CD4-positive, alpha-beta T cell treated with Interleukin-10 for 1 hour (primary cell): ENCODE data around the gene CCDC124.

Experiments used
- DNase-seq: peaks from one replicate; pipeline ENCODE4 v3.0.0-alpha.2; 2020

CCDC124 gene

GRCh38 chr19:17936379-17936778, 3.6 kb downstream of the CCDC124 start:
- no peak for DNase-seq

DNA sequence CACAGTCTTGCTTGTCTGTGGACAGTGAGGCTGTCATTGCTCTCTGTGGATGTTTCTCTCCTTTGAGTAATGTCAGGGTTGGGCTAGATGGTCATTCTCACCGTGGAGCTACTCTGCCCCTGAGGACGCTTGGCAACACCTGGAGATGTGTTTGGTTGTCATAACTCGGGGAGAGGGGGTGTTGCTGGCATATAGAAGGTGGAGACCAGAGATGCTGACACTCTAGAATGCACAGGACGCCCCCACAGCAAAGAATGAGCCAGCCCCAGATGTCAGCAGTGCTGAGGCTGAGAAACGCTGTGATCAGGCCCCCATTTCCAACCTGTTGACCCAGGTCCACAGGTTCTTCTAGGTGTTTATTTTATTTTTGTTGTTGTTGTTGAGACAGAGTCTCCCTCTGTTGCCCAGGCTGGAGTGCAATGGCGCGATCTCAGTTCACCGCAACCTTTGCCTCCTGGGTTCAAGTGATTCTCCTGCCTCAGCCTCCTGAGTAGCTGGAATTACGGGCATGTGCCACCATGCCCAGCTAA, 4.6 kb downstream of the CCDC124 start:
- DNase-seq = no peak

- DNase-seq = peak; percentile 86
Observed at GRCh38 chr19:17938092-17938845, 5.5 kb downstream of the CCDC124 start.

- DNase-seq = no peak
Observed at GRCh38 chr19:17942181-17942580, 9.4 kb downstream of the CCDC124 start.

- DNase-seq = no peak
Observed at GRCh38 chr19:17942582-17943273, 9.9 kb downstream of the CCDC124 start.

GRCh38 chr19:17943274-17944221, 10.7 kb downstream of the CCDC124 start:
- DNase-seq = no peak

DNA sequence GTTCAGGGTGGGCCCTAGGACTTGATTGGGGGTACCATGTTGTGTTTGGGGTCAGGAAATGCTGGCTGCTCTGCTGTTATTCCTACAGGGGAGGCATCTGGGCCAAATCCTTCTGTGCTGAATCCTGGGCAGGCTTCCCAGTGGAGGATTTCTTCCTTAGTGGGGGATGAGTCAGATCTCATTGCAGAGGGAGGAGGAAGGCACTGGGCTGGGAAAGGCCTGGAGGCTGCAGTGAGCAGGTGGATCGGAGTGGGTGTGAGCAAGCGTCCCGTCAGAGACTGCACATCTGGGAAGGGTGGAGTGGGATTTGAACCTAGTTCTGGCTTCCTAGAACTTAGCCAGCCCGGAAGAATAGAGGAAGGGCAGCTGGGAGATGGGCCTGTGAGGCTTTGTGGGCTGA, 11.5 kb downstream of the CCDC124 start:
- DNase-seq = no peak

- DNase-seq = peak; percentile 51
Observed at GRCh38 chr19:17946965-17947784, 14.4 kb downstream of the CCDC124 start.

- DNase-seq = peak; percentile 96
Observed at GRCh38 chr19:17947815-17948513, 15.1 kb downstream of the CCDC124 start.

GRCh38 chr19:17948514-17948900, 15.7 kb downstream of the CCDC124 start:
- DNase-seq = no peak

- no peak for DNase-seq
Observed at GRCh38 chr19:17948931-17949930, 16.4 kb downstream of the CCDC124 start.

DNA sequence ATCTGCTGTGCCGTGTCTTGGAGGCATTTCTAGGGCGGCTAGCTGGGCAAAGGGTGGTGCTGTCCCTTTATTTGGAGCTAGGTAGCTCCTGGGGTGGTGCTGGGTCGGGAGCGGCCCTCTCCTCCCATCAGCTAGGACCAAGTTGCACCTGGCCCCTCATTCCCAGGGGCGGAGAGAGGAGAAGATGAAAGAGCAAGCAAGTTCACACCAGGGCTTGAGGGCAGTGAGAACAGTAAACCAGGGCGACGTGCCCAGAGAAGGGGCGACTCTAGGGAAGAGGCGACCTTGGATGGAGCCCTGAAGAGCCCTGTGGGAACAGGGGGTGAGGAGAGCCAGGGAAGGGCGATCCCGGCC, 17.1 kb downstream of the CCDC124 start:
- DNase-seq = no peak

DNA sequence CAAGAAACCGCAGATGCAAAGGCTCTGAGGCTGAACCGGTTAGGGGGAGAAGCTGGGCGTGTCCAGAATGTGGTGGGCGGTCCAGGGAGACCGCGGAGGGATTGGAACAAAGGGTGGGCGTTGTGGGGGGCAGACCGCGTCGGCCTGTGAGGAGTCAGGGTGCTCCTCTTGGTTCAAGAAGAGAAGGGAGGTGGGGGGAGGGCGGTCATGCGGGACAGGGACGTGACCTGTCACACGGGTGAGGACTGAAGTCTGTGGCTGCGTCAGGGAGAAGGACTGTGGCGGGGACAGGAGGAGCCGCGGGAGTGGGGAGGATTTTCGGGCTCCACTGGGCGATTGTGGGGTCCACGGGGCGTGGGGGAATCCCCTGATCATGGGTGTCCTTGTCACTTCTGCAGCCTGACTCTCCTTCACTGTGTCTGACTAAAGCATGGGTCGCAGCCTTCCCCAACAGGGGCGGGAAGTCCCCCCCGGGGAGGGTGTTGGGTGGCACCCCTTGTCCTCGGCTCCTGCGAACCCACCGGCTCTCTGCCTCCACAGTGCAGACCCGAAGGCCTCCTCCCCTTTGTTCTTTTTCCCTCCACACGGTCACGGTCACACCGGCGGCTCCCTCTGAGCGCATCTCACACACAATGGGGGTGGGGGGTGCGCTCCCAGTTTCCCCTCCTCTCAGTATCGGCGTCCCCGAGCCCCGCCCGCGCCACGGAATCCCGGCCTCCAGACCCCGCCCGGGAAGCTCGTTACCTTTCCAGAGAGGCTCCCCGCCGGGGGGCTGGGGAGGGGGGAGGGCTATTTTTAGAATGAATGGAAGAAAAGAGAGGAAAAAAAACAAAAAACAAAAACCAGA, 17.7 kb downstream of the CCDC124 start:
- peak; percentile 72 for DNase-seq

DNA sequence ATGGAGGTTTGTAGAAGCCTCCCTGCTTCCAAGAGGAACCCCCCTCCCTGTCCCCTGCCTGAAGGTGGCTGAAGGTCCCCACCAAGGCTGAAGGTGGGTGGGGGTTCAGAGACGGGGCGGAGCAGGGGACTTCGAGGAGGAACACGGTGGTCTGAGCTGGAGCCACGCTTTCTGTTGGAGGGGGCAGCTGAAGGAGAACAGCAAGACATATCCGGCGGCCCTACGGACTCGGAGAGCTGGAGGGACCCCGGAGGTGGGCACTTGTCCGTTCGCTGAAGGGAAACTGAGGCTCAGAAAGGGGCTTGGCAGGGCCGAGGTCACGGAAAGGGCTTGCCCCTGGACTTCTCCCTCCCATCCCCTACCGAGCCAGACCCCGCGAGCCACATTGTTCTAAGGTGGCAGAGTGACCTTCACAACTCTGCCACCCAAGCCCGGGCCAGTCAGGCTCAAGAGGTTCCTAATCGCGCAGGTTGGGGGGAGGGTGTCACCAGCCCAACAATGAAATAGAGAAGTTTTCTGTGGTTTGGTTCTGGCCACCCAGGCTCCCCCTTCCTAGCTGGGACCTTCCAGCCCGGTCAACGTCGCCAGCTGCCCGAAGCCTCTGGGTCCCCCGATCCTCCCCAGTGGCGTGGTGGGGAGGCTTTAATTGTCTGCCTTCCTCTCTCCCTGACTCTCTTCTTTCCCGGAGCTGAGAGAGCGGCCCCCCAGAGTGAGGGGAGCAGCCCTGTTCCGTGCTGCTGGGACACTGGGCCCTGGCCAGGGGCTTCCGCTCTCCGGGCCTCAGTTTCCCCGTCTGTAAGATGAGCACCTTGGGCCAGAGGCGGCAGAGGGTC, 18.6 kb downstream of the CCDC124 start:
- no peak for DNase-seq

DNA sequence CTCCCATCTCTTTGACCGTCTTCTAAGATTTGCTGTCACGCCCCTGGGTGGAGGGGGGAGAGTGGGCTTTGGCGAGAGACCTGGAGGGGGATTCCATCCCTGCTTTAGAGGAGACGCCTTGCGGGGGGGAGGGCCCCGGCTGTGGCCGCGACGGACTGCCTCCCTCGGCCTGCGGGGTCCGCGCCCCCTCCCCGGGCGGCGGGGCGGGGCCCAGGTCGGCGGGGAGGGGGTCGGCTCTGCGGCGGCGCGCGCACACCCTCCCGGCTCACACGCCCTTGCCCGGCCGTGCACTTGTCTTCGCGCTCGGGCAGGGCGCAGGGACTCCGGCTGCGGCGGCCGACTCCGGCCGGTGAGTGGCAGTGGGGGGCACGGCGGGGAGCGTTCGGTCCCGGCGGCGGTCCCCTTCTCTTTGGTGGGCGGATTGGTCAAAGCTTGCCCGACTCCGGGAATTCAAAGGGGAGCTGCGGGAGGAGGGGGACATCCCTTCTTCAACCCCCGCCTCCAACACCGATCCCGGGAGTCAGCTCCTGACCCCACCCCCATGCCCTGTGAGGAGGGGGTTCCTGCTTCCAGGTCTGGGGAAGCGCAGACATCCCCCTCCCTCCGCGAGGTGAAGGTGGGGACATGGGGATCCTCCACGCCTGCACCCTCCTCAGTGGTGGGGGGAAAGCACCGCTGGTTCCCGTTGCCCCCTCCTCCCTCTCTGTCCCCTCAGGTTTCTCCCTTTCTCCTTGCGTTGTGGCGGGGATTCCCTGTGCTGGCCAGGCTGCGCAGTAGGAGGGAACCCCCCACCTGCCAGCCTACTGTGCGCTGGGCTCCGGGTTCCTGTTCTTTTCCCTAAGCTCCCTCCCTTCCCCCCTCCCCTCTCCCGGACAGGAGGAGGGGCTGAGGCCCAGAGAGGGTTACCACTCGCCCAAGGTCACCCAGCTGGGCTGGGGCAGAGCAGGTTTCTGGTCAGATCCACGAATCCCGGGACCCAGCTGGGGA, 19.5 kb downstream of the CCDC124 start:
- DNase-seq = peak; percentile 34

GRCh38 chr19:17953316-17953801, 20.5 kb downstream of the CCDC124 start:
- no peak for DNase-seq

DNA sequence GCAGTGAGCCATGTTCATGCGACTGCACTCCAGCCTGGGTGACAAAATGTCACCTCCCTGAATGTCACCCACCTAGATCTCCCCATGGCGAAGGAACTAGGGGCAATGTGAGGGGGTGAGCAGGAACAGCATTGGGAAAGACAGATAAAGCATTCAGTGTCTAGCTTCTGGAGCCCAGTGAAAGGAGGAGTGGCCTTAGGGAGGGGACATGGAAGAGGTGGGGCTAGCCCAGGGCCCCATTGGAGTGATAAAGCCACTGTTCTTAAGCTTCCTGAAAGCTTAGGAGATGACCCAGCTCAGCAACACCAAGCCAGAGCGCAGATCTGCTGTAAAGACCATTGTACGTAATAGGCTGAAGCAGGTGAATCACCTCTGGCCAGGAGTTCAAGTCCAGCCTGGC, 21.1 kb downstream of the CCDC124 start:
- no peak for DNase-seq
